HCEC 1CT (cell line): Measurements from ENCODE around the gene ATAD5.
"Not testable (repeated sequence)": the region's sequence is repeated elsewhere in the genome, so short reads cannot be mapped to it uniquely, and the experiment has no call there.

Experiments used
- DNase-seq: peaks from one replicate; pipeline ENCODE4 v3.0.0-alpha.2; 2017

ATAD5 gene

GRCh38 chr17:30824356-30825145 is 7.2 kb upstream of the ATAD5 start, which contains the start of gene CRLF3:
TSS of gene CRLF3 (minus strand) at chr17:30824692. CDS start at chr17:30824651, 41 bp downstream.
- peak; percentile 90 for DNase-seq

GRCh38 chr17:30827082-30827481 is 4.7 kb upstream of the ATAD5 start:
- DNase-seq: no peak

- no peak for DNase-seq
These were observed 2.7 kb upstream of the ATAD5 start for GRCh38 chr17:30829022-30829421.

- no peak for DNase-seq
These were observed 509 bp upstream of the ATAD5 start for GRCh38 chr17:30831257-30831656.

- no peak for DNase-seq
These were observed 815 bp downstream of the ATAD5 start for GRCh38 chr17:30832438-30833124.

- DNase-seq: no peak
These were observed 6.5 kb downstream of the ATAD5 start for GRCh38 chr17:30838202-30838807.

GRCh38 chr17:30840771-30841170 is 9.0 kb downstream of the ATAD5 start:
- DNase-seq: no peak

- DNase-seq: no peak
These were observed 16.3 kb downstream of the ATAD5 start for GRCh38 chr17:30848021-30848420.

GRCh38 chr17:30854146-30854545 is 22.4 kb downstream of the ATAD5 start:
- DNase-seq: no peak

- DNase-seq: peak; percentile 44
These were observed 26.9 kb downstream of the ATAD5 start for GRCh38 chr17:30858556-30859250.

GRCh38 chr17:30864636-30865035 is 32.9 kb downstream of the ATAD5 start:
- DNase-seq: no peak

GRCh38 chr17:30869005-30869404 is 37.2 kb downstream of the ATAD5 start:
- no peak for DNase-seq

- no peak for DNase-seq
These were observed 54.4 kb downstream of the ATAD5 start for GRCh38 chr17:30886187-30886586.

- no peak for DNase-seq
These were observed 62.5 kb downstream of the ATAD5 start for GRCh38 chr17:30894236-30894635.

- DNase-seq: no peak
These were observed 65.5 kb downstream of the ATAD5 start for GRCh38 chr17:30897311-30897710.

- DNase-seq: no peak
These were observed 74.0 kb downstream of the ATAD5 start for GRCh38 chr17:30905742-30906100.

- DNase-seq: peak; percentile 90
These were observed 74.5 kb downstream of the ATAD5 start, which contains the start of gene TEFM for GRCh38 chr17:30906101-30906911. TSS of gene TEFM (minus strand) at chr17:30906238. CDS start at chr17:30906198, 40 bp downstream.

- no peak for DNase-seq
These were observed 77.1 kb downstream of the ATAD5 start for GRCh38 chr17:30908717-30909420.

- not testable (repeated sequence) for DNase-seq
These were observed 78.4 kb downstream of the ATAD5 start for GRCh38 chr17:30910151-30910550.

- DNase-seq: no peak
These were observed 82.2 kb downstream of the ATAD5 start for GRCh38 chr17:30913955-30914354.

- no peak for DNase-seq
These were observed 84.3 kb downstream of the ATAD5 start for GRCh38 chr17:30915833-30916611.
